ENCODE measurements around the gene GABPB2.

Gene GABPB2

DNA sequence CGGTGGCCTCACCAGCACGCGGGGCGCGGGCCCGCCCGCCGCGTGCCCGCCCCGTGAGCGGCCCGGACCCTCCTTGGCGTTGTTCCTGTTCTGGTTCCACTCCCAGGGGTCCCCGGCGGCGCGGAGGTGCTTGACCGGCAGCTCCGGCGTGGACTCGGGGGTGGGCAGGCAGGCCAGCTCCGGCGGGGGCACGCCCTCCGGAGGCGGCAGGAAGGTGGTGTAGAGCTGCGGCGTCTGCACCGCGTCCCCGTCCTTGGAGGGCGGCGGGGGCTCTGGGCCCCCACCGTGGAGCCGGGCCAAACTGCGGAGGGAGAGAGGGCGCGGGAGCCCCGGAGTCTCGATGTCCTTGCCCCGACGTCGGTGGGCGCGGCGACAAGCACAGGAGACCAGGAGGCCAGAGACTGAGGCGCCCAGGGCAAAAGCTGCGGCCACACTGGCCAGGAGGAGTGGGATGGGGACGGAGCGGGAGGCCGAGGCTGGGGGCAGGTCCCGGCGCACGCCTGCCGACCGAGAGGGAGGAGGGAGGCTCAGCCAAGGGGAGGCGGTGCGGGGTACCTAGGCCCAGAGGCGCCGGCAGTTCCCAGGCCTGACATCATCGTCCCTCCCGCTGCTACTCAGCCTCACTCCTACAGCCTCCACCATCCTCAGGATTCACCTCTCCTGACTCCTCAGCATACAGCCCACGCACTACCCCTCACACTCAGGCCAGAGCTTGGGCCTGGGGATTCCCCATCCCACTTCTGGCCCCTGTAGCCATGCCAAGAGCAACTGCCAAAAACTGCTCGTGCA lies 62.7 kb downstream of the GABPB2 start:
- TF ChIP-seq, protein P1, sequence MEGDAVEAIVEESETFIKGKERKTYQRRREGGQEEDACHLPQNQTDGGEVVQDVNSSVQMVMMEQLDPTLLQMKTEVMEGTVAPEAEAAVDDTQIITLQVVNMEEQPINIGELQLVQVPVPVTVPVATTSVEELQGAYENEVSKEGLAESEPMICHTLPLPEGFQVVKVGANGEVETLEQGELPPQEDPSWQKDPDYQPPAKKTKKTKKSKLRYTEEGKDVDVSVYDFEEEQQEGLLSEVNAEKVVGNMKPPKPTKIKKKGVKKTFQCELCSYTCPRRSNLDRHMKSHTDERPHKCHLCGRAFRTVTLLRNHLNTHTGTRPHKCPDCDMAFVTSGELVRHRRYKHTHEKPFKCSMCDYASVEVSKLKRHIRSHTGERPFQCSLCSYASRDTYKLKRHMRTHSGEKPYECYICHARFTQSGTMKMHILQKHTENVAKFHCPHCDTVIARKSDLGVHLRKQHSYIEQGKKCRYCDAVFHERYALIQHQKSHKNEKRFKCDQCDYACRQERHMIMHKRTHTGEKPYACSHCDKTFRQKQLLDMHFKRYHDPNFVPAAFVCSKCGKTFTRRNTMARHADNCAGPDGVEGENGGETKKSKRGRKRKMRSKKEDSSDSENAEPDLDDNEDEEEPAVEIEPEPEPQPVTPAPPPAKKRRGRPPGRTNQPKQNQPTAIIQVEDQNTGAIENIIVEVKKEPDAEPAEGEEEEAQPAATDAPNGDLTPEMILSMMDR (IDR thresholded peaks at IDR 0.05; ENCODE audit: extremely low read depth, missing control alignments), result no peak
- no peak for DNase-seq (ENCODE audit: low spot score)

DNA sequence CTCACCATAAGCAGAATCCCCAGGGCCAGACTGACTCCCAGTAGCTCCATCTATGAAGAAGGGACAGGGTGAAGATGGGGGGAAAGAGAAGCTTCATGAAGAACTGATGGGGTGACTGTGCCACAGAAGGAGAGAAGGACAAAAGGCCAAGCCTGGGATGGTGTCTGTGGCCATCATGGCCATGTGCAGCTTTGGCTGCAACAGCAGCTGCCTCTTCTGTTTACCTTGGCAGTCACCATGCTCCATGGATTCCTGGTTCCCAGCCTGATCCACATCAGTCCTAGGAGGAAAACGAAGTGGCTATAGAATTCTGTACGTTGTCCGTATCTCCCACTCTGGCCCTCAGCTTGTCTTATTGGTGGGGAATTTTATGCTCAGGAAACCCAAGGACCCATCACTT lies 63.8 kb downstream of the GABPB2 start:
- DNase-seq (ENCODE audit: low spot score), result no peak
- TF ChIP-seq, protein P1 (IDR thresholded peaks at IDR 0.05; ENCODE audit: extremely low read depth, missing control alignments), result no peak

DNA sequence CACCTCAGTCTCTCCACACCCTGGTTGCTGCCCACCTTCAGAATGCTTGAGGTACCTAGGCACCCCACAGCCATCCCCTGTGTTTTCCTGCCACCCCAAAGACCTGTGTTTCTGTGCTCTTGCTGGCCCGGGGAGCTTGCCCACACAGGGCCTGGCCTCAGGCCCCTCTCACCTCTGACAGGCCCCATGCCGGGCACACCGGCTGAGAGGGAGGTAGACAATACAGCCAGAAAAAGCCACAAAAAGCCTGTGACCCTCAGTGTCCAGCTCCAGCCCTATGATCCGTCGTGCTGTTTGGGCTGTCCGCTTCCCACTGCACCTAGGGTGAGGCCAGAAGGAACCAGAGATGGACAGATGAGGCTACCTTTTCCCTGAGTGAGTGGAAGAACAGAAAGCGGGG lies 64.4 kb downstream of the GABPB2 start:
- TF ChIP-seq, protein P1 (IDR thresholded peaks at IDR 0.05; ENCODE audit: extremely low read depth, missing control alignments), result no peak
- no peak for DNase-seq (ENCODE audit: low spot score)

DNA sequence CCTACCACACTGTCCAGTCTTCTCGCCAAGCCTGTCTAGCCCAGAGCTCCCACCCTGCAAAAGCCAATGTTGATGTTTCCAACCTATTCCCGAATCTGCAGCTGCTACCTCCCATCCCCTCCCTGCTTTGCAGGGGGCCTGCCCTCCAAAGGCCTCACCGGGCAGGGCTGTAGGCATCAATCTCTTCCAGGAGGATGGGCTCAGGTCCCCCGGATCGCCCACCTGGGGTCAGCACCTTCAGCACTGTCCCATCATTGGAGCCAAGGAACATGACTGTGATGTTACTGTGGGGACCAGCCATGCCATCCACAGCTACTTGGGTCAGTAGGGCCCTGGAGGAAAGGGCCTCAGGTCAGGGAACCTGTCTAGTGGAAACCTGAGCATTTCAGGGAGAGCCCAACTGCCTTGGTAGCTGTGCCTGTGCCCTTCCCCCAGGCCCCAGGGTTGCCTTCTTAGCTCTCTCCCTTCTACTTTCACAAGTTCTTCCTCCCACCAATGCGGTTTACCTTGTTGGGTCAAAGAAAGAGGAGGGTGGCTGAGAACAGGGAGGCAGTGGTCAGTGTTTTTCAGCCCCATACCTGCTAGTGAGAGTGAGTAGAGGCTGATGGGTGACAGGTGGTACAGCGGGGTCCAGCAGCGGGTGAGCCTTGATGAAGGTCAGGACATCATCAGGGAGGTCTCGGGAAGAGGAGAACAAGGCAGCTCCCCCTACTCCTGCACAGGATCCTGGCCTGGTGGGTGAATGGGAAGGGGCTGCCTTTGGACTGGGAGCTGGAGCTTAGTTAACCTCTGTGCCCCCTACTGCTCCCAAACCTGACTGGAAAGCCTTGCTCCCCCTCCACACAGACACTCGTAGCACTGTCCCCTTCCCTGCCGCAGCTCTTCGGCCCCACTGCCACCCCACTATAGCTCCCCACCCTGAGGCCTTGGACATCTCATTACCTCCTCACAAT lies 65.1 kb downstream of the GABPB2 start:
- TF ChIP-seq, protein P1 (IDR thresholded peaks at IDR 0.05; ENCODE audit: extremely low read depth, missing control alignments), result no peak
- DNase-seq (ENCODE audit: low spot score), result no peak

DNA sequence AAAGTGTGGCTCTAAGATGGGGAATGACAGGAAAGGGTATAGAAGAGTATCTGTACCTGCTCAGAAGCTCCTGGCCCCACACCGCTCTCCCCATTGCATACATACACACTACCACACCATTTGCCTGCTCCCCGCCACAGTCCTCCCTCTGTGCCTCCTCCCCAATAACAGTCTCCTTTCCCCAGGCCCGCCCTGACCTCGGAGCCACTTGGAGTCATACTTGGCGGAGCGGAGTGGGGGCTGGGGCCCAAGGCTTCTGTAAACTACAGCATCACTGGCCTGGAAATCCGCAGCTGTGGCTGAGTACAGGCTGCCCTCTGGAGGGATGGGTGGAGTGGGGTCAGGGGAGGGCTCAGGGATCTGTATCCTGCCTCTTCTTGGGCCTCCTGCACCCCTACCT lies 67.2 kb downstream of the GABPB2 start:
- DNase-seq (ENCODE audit: low spot score), result no peak
- TF ChIP-seq, protein P1 (IDR thresholded peaks at IDR 0.05; ENCODE audit: extremely low read depth, missing control alignments), result no peak

DNA sequence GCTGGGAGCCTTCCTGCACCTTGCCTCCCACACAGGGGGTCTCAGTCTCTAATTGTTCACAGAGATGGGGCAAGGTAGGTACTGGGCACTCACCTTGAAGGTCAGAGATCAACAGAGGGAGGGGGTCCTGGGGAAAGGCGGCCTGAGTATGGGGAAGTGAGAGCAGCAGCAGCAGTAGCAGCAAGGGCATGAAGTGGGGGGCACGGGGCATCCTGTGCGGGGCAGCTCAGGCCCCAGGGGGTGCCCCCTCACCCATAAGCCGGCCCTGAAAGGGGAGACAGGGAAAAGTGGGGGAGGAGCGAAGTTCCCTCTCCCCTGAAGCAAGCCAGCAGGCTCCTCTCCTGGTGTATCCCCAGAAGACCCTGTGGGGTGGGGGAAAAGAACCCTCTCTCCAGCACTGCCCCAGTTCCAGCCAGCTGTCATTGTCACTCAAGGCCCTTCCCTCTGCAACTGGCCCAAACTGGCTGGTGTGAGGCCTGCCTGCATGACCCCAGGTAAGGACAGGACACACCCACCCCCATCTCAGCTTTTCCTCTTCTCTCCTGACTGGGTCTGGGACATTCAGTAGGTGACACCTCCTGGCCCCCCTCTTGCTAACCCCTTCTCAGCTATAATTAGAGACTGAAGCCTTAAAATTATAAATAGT lies 72.0 kb downstream of the GABPB2 start:
- no peak for DNase-seq (ENCODE audit: low spot score)
- TF ChIP-seq, protein P1 (IDR thresholded peaks at IDR 0.05; ENCODE audit: extremely low read depth, missing control alignments), result no peak
